Stimulated activated CD4-positive, alpha-beta T cell treated with anti-CD3 and anti-CD28 coated beads, Interleukin-15, amount 100 ng/mL, for 1 hour (primary cell): ENCODE data around the gene ELP4.

Experiments used
- DNase-seq, 2 donors: peaks; one replicate each; pipeline ENCODE4 v3.0.0-alpha.2; 2020; ENCODE audit warnings: low read depth in 1 of 2, low spot score in 1 of 2

ELP4 gene

DNA sequence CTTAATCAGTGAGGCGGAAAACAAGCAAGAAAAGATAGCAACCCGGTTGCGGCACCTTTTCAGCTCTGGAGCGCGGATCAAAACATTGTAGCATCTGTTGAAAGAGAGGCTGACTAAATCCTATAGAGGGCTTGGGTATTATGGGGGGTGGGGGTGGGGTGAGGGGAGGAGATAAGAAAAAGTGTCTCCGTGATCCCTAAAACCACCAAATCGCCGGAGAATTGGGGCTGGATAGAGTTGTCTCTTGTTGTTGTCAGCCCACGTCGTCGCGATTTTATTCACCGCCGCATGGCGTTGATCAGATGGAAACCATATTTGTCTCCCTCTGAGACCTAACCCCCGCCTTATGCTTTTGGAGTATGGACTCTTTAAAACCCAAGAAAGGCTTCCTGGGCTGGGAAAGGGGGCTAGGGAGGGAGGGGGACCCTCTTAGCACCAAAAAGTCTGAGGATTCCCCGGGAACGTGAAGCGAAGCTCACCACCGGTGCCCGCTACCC is 288.5 kb downstream of the ELP4 start:
- DNase-seq: no peak

- DNase-seq: no peak
Measured at GRCh38 chr11:31798554-31799434, 289.2 kb downstream of the ELP4 start.

GRCh38 chr11:31799435-31800397 is 290.1 kb downstream of the ELP4 start:
- DNase-seq: no peak

DNA sequence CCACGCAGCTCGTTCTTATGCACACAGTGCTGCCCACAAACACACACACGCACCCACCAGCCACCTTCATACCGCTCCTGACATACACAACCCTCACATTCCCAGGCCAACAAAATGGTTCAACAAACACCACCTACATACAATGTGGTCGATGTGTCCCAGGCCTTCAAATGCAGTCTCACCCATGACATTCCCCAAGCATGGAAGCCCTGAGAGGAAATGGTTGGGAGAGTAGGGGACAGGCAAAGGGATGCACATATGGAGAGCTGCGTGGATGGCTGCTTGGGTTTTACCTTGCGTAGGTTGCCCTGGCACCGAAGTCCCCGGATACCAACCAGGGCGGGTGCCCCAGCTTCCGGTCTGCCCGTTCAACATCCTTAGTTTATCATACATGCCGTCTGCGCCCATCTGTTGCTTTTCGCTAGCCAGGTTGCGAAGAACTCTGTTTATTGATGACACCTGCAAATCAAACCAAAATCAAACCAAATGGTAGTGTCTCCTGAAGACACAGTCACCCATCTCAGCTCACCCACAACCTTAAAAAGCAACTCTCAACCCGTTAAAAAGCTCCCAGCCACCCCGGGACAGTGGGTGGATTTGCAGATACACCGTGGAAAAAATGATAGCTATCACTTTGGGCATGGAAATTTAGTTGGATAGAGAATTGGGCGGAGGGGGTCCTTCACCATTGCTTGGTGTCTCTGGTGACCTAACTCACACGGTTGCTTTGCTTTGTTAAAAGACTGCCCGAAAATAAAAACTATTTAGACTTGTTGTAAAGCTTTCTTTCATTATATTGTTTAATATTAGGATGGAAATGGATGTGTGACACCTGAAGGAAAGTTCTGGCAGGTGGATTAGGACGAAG is 291.1 kb downstream of the ELP4 start:
- DNase-seq: no peak

DNA sequence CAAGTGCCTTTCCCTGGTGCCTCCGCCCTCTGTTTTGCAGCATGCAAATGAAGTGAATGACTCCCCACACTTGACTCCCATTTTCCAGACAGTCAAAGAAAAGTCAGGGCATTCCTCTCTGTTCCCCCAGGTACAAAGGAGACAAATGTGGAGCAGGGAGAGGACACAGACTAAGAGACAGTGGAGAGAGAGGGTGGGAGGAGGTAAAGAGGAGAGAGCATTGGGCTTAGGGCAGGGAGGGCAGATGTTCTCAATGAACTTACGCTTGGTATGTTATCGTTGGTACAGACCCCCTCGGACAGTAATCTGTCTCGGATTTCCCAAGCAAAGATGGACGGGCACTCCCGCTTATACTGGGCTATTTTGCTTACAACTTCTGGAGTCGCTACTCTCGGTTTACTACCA is 291.7 kb downstream of the ELP4 start:
- DNase-seq: no peak

DNA sequence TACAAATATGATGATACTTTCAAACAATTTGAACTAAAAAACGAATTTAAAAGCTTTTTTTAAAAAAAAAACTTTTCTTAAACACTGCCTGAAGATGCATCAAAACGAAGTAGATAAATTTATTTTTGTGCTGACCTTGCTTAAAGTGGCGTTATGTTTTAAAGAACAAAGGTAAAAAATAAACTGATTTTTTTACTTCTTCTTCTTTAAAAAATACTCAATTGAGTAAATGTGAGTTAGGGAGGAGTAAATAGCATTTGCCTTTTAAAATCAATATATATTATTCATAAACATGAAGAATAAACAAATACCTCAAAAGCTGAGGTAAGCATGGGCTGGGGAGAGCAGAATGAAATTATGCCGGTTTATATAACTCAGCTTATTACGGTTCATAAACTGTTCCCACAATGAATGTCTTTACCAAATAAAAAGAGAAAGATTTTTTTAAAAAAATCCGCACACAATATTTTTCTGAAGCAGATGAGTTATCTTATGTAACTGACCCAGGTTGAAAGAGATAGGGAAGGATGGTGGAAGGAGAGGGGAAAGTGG is 292.5 kb downstream of the ELP4 start:
- DNase-seq: no peak

DNA sequence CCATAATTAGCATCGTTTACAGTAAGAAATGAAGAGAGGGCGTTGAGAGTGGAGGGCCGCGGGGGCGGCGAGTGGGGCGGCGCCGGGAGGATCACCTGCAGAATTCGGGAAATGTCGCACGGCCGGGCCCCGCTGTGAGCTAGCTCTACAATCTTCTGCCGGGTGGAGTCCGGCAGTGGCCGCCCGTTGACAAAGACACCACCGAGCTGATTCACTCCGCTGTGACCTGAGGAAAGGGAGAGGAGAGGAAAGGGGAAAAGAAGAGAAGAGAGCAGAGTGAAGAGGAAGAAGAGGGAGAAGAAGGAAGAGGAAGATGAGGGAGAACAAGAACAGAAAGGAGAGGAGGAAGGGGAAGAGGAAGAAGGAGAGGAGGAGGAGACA is 293.0 kb downstream of the ELP4 start:
- DNase-seq: no peak

DNA sequence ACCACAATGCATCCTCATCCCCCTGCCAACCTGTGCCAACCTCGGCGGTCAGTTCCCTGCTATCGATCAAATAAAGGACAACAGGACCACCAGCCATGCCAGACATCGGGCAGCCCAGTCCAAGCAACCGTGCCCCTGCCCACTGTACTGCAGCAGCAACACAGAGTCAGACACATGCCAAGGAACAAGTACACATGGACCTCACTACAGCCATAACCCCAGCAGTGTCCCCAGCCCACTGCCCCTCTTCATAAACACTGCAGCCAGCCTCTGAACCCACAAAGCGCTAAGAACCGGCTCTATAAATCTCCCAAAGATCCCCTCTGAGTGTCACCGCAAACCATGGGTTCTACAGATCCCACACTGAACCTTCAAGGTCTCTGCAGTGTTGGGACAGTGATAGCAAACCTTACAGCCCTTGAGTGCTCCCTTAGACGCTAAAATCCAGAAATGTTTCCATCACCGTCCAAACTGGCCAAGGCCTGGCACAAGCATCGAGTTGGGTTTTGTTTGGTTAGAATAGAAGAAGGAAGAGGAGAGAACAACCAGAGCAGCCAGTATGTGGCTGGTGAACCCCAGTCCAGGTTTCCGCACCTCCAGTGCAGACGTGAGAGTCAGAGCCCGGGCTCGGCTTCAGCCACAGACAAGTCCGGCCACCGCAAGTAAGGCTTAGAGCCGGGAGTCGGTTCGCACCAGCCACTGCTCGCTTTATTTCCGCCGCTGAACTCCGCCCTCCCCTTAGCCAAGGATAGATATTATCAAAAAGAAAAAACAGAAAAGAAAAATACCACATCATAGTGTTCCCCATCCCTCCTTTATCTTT is 293.6 kb downstream of the ELP4 start:
- no peak for DNase-seq

- DNase-seq: no peak
Measured at GRCh38 chr11:31803813-31804311, 294.3 kb downstream of the ELP4 start.

- no peak for DNase-seq
Measured at GRCh38 chr11:31804312-31805036, 294.9 kb downstream of the ELP4 start.

GRCh38 chr11:31805037-31805628 is 295.6 kb downstream of the ELP4 start:
- DNase-seq: no peak

GRCh38 chr11:31805629-31806185 is 296.1 kb downstream of the ELP4 start:
- no peak for DNase-seq

- DNase-seq: no peak
Measured at GRCh38 chr11:31806186-31806927, 296.8 kb downstream of the ELP4 start.

- DNase-seq: no peak
Measured at GRCh38 chr11:31806928-31807798, 297.6 kb downstream of the ELP4 start.

DNA sequence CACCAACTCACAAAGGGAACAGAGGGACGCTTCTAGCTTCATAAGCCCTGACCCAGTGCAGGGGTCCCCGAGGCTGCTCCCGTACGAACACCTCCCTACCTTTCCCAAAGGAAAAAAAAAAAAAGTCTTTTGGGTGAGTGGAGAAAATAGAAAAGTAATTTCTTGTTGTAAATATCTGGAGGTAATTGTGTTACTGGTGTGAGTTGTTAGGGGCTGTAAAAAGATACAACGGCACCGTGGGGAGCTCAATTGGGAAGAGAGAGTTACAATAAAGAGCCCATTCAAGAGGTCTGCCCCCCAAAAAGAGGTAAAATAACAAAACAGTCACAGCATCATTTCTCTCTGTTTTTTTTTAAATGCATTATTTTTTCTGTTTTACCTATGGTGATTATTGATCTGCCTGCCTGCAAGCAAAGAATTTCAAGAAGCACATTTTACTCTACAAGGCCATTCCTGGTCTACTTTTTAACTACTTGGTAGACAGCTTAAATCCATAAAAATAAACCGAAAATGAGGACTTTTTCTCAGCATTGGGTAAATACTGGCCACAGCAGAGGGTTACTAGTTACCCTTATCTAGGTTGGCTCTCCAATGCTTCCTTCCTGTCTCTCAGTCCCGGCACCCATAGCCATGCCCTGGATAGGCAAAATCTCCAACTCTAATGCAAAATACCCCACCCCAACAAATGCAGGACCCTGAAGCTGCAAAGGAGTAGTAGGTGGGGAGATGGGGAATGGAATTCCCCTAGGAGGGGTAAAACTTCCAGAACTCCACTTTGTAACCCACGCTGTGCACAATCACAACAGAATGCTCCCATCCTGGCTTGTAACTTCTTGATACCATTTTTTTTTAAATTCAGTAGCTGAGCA is 298.5 kb downstream of the ELP4 start:
- DNase-seq: no peak
